SK-N-SH treated with all-trans-retinoic acid at 6 μM for 48 hours (cell line): ENCODE measurements around the gene AFAP1.

Source experiments
- ATAC-seq: fragments of 200-7000 bp; cut with Tn5 transposase; 3 replicates; pipeline ENCODE4 v1.9.1; 2020; ENCODE audit warnings: mild to moderate bottlenecking, moderate library complexity
- ARNTL ChIP-seq: fragments of 450-650 bp; formaldehyde crosslinking; IDR thresholded peaks from 2 replicates; pipeline ENCODE4 v1.5.0; 2020; ENCODE audit warnings: low read depth, mild to moderate bottlenecking, moderate library complexity, borderline replicate concordance
- BACH2 ChIP-seq: fragments of 250-450 bp; sonication (Bioruptor Pico); IDR thresholded peaks from 2 replicates; pipeline ENCODE4 v1.9.0; 2021; ENCODE audit warnings: mild to moderate bottlenecking, borderline replicate concordance
- CREB5 ChIP-seq: fragments of 250-450 bp; sonication (Bioruptor Pico); IDR thresholded peaks from 2 replicates; pipeline ENCODE4 v1.5.1; 2020; ENCODE audit warnings: low read depth, mild to moderate bottlenecking, moderate library complexity
- CSDC2 ChIP-seq: fragments of 250-450 bp; sonication (Bioruptor Pico); IDR thresholded peaks from 2 replicates; pipeline ENCODE4 v1.5.0; 2020; ENCODE audit warnings: mild to moderate bottlenecking, moderate library complexity
- CSRNP3 ChIP-seq: fragments of 250-450 bp; sonication (Bioruptor Pico); IDR thresholded peaks from 2 replicates; pipeline ENCODE4 v1.5.1; 2021; ENCODE audit warnings: mild to moderate bottlenecking, moderate library complexity
- ESRRG ChIP-seq: fragments of 250-450 bp; sonication (Bioruptor Pico); IDR thresholded peaks from 2 replicates; pipeline ENCODE4 v1.6.1; 2021; ENCODE audit warnings: mild to moderate bottlenecking
- GLIS3 ChIP-seq: fragments of 250-450 bp; sonication (Bioruptor Pico); IDR thresholded peaks from 2 replicates; pipeline ENCODE4 v1.5.0; 2020; ENCODE audit warnings: mild to moderate bottlenecking, moderate library complexity
- ISL1 ChIP-seq: fragments of 250-450 bp; sonication (Bioruptor Pico); IDR thresholded peaks from 2 replicates; pipeline ENCODE4 v2.1.2; 2022; ENCODE audit warnings: mild to moderate bottlenecking, moderate library complexity
- OSR1 ChIP-seq: fragments of 250-450 bp; sonication (Bioruptor Pico); IDR thresholded peaks from 2 replicates; pipeline ENCODE4 v1.8.0; 2022; ENCODE audit warnings: moderate library complexity, mild to moderate bottlenecking, inconsistent platforms
- PATZ1 ChIP-seq: fragments of 250-450 bp; sonication (Bioruptor Pico); IDR thresholded peaks from 2 replicates; pipeline ENCODE4 v1.8.0; 2020; ENCODE audit warnings: mild to moderate bottlenecking, moderate library complexity, borderline replicate concordance
- POU6F1 ChIP-seq: fragments of 250-450 bp; sonication (Bioruptor Pico); IDR thresholded peaks from 2 replicates; pipeline ENCODE4 v1.8.0; 2021; ENCODE audit warnings: low read depth, mild to moderate bottlenecking, moderate library complexity, borderline replicate concordance
- PPARA ChIP-seq: fragments of 250-450 bp; sonication (Bioruptor Pico); IDR thresholded peaks from 2 replicates; pipeline ENCODE4 v1.5.0; 2020; ENCODE audit warnings: mild to moderate bottlenecking, borderline replicate concordance
- TCF4 ChIP-seq: fragments of 250-450 bp; sonication (Bioruptor Pico); IDR thresholded peaks from 2 replicates; pipeline ENCODE4 v1.8.0; 2021; ENCODE audit warnings: mild to moderate bottlenecking, moderate library complexity, borderline replicate concordance
- TOX ChIP-seq: fragments of 250-450 bp; sonication (Bioruptor Pico); IDR thresholded peaks from 2 replicates; pipeline ENCODE4 v1.8.0; 2021; ENCODE audit warnings: mild to moderate bottlenecking, moderate library complexity, borderline replicate concordance
- TSHZ2 ChIP-seq: fragments of 250-450 bp; sonication (Bioruptor Pico); IDR thresholded peaks from 2 replicates; pipeline ENCODE4 v1.5.0; 2020; ENCODE audit warnings: mild to moderate bottlenecking, moderate library complexity
- ZC3H10 ChIP-seq: fragments of 250-450 bp; sonication (Bioruptor Pico); IDR thresholded peaks from 2 replicates; pipeline ENCODE4 v1.5.1; 2021; ENCODE audit warnings: mild to moderate bottlenecking, moderate library complexity
- ZFP3 ChIP-seq: fragments of 250-450 bp; sonication (Bioruptor Pico); IDR thresholded peaks from 2 replicates; pipeline ENCODE4 v1.5.0; 2020; ENCODE audit warnings: mild to moderate bottlenecking, moderate library complexity
- ZFP30 ChIP-seq: fragments of 450-650 bp; formaldehyde crosslinking; IDR thresholded peaks from 2 replicates; pipeline ENCODE4 v1.5.0; 2022; ENCODE audit warnings: mild to moderate bottlenecking, moderate library complexity
- ZNF565 ChIP-seq: fragments of 450-650 bp; formaldehyde crosslinking; conservative IDR thresholded peaks from 2 replicates; pipeline ENCODE4 v1.5.0; 2020; ENCODE audit warnings: low read depth, mild to moderate bottlenecking, moderate library complexity
- ZNF70 ChIP-seq: fragments of 450-650 bp; formaldehyde crosslinking; IDR thresholded peaks from 2 replicates; pipeline ENCODE4 v1.5.0; 2020; ENCODE audit warnings: mild to moderate bottlenecking, moderate library complexity
- ZNF8 ChIP-seq: fragments of 450-650 bp; formaldehyde crosslinking; IDR thresholded peaks from 2 replicates; pipeline ENCODE4 v1.5.0; 2020; ENCODE audit warnings: mild to moderate bottlenecking, moderate library complexity

AFAP1 gene

GRCh38 chr4:7973545-7973981, 33.9 kb upstream of the AFAP1 start (continued):
- TF ChIP-seq POU6F1 (CRISPR knock-in tag): no peak
- TF ChIP-seq ESRRG: no peak
- TF ChIP-seq, all 23 proteins: peak for 0

GRCh38 chr4:7971881-7972500, 32.3 kb upstream of the AFAP1 start:
- ATAC-seq: no peak
- TF ChIP-seq OSR1 (CRISPR knock-in tag) (no peak), TCF4 (CRISPR knock-in tag) (no peak), ZFP3 (CRISPR knock-in tag) (no peak), PATZ1 (CRISPR knock-in tag) (no peak), CSDC2 (CRISPR knock-in tag) (no peak), GLIS3 (CRISPR knock-in tag) (no peak), TOX (CRISPR knock-in tag) (no peak), POU6F1 (CRISPR knock-in tag) (no peak), CSRNP3 (no peak), ZNF8 (CRISPR knock-in tag) (no peak), ESRRG (no peak), TSHZ2 (CRISPR knock-in tag) (no peak), ZNF70 (CRISPR knock-in tag) (no peak), ZFP30 (CRISPR knock-in tag) (no peak), ZNF565 (CRISPR knock-in tag) (no peak), ISL1 (no peak), ARNTL (CRISPR knock-in tag) (no peak), ZC3H10 (CRISPR knock-in tag) (no peak)

GRCh38 chr4:7971159-7971631, 31.5 kb upstream of the AFAP1 start:
- ATAC-seq: no peak
- TF ChIP-seq POU6F1 (CRISPR knock-in tag): no peak
- TF ChIP-seq ZNF8 (CRISPR knock-in tag): no peak
- TF ChIP-seq PPARA: no peak
- TF ChIP-seq CREB5 (CRISPR knock-in tag): no peak
- no peak for TF ChIP-seq BACH2 (CRISPR knock-in tag)
- TF ChIP-seq TCF4 (CRISPR knock-in tag): no peak
- TF ChIP-seq CSRNP3: no peak
